RWPE2 (cell line): Measurements from ENCODE around the gene AGMO.
"Not testable (repeated sequence)": the region's sequence is repeated elsewhere in the genome, so short reads cannot be mapped to it uniquely, and the experiment has no call there.

Experiments used
- ATAC-seq: fragments of 200-7000 bp; cut with Tn5 transposase; 3 replicates; pipeline ENCODE4 v1.9.1; 2021; ENCODE audit warnings: low read depth
- DNase-seq: peaks from one replicate; pipeline ENCODE4 v3.0.0-alpha.2; 2020; ENCODE audit warnings: low spot score
- H3K27ac ChIP-seq: fragments of 450-650 bp; 2 replicates; pipeline ENCODE4 v1.5.1; 2017; ENCODE audit warnings: mild to moderate bottlenecking; ENCODE audit not compliant: poor library complexity, severe bottlenecking
- H3K27me3 ChIP-seq: fragments of 250-450 bp; sonication (Bioruptor Pico); 2 replicates; pipeline ENCODE4 v1.5.1; 2021; ENCODE audit warnings: mild to moderate bottlenecking, moderate library complexity; ENCODE audit not compliant: insufficient read depth, poor library complexity, severe bottlenecking
- H3K36me3 ChIP-seq: fragments of 250-450 bp; sonication (Bioruptor Pico); 2 replicates; pipeline ENCODE4 v1.5.1; 2020; ENCODE audit warnings: low read depth, mild to moderate bottlenecking, moderate library complexity
- H3K4me1 ChIP-seq: fragments of 250-450 bp; sonication (Bioruptor Pico); 2 replicates; pipeline ENCODE4 v1.5.1; 2021; ENCODE audit warnings: mild to moderate bottlenecking, moderate library complexity; ENCODE audit not compliant: insufficient read depth, poor library complexity, severe bottlenecking
- H3K4me3 ChIP-seq: fragments of 250-450 bp; sonication (Bioruptor Pico); 2 replicates; pipeline ENCODE4 v1.5.1; 2021; ENCODE audit warnings: mild to moderate bottlenecking, moderate library complexity; ENCODE audit not compliant: severe bottlenecking
- H3K9me3 ChIP-seq: fragments of 250-450 bp; sonication (Bioruptor Pico); 2 replicates; pipeline ENCODE4 v1.5.1; 2021; ENCODE audit warnings: mild to moderate bottlenecking, moderate library complexity; ENCODE audit not compliant: severe bottlenecking
- TF ChIP-seq, protein P1 (sequence below): fragments of 450-650 bp; IDR thresholded peaks from one replicate; pipeline ENCODE4 v1.5.1; 2017; ENCODE audit warnings: mild to moderate bottlenecking, moderate library complexity; ENCODE audit not compliant: poor library complexity, severe bottlenecking

The AGMO gene

DNA sequence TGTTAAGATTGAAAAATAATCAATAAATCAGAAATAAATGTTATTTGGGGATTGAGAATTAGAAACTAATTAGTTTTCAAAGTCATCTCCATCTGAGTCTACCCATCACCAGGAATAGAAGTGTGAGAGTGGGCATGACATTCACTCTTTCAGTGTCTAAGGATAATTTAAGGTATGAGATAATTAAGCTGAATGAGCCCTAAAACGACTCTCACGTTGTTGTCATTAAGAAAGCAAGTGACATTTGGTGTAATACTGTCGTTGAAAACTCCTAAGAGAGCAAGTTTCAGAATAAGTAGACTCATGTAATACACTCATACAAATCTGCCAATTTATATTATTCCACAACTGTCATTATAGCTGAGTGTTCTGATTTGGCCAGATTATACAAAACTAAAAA, 7.1 kb downstream of the AGMO start:
- no peak for DNase-seq
- H3K36me3 ChIP-seq: no peaks in the 10 kb centered on the region
- H3K9me3 ChIP-seq: no peaks in the 10 kb centered on the region
- H3K27me3 ChIP-seq: no peaks in the 10 kb centered on the region
- H3K4me1 ChIP-seq: peaks cover 24% of the 10 kb centered on the region
- peak overlapping the region; percentile 67 for H3K27ac ChIP-seq
- TF ChIP-seq, protein P1, sequence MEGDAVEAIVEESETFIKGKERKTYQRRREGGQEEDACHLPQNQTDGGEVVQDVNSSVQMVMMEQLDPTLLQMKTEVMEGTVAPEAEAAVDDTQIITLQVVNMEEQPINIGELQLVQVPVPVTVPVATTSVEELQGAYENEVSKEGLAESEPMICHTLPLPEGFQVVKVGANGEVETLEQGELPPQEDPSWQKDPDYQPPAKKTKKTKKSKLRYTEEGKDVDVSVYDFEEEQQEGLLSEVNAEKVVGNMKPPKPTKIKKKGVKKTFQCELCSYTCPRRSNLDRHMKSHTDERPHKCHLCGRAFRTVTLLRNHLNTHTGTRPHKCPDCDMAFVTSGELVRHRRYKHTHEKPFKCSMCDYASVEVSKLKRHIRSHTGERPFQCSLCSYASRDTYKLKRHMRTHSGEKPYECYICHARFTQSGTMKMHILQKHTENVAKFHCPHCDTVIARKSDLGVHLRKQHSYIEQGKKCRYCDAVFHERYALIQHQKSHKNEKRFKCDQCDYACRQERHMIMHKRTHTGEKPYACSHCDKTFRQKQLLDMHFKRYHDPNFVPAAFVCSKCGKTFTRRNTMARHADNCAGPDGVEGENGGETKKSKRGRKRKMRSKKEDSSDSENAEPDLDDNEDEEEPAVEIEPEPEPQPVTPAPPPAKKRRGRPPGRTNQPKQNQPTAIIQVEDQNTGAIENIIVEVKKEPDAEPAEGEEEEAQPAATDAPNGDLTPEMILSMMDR: no peak
- no peak for ATAC-seq
- H3K4me3 ChIP-seq: no peak overlapping the region

DNA sequence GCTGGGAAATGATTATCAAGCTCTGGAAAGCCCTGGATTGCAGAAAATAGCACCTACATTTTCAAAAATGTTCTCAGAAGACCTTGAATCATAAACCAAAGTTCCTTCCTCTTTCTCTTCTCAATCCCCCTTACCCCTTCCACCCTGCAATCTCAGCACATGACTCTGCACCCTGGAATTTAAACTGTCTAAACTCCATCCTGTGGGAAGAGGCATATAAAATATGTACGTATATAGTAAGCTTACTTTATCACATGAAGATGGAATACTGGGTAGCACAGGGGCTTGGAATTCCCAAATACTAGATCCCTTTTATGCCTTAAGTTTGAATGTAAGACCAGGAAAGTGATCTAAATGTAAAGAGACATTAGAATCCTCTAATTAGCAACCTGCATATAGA, 7.7 kb downstream of the AGMO start:
- DNase-seq (no peak), ATAC-seq (peak; percentile 73)
- no peak overlapping the region for H3K4me3 ChIP-seq
- no peaks in the 10 kb centered on the region for H3K36me3 ChIP-seq
- TF ChIP-seq, protein P1: no peak
- peak overlapping the region; percentile 67 for H3K27ac ChIP-seq
- peaks cover 24% of the 10 kb centered on the region for H3K4me1 ChIP-seq
- no peaks in the 10 kb centered on the region for H3K9me3 ChIP-seq
- H3K27me3 ChIP-seq: no peaks in the 10 kb centered on the region

DNA sequence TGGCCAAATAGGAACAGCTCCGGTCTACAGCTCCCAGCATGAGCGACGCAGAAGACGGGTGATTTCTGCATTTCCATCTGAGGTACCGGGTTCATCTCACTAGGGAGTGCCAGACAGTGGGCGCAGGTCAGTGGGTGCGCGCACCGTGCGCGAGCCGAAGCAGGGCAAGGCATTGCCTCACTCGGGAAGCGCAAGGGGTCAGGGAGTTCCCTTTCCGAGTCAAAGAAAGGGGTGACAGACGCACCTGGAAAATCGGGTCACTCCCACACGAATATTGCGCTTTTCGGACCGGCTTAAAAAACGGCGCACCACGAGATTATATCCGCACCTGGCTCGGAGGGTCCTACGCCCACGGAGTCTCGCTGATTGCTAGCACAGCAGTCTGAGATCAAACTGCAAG, 14.5 kb downstream of the AGMO start:
- H3K27ac ChIP-seq, H3K4me3 ChIP-seq, H3K4me1 ChIP-seq, H3K9me3 ChIP-seq, ATAC-seq, DNase-seq, H3K27me3 ChIP-seq, H3K36me3 ChIP-seq: not testable (repeated sequence)

DNA sequence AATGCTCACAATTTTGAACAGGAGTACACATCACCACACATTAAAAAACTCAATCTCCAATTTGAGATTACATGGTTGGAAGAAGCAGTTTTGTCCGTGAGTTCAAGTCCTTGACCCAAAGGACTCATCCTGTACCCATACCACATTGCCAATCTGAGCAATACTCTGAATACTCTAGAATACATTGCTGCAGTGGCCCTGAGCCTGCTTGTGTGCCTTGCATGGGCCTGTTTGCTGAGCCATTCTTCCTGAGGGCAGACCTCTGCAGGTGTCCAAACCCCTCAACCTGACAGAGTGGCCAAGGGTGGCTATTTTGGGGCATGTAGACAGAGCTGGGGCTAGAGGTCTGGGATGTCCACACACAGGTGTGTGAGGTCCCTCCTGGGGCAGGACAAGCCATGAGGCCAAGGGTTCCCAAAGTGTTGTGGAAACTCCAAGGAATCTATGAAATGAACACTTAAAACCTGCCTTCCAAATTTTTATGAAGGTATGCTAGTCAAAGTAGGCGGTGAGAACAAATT, 15.5 kb downstream of the AGMO start:
- H3K27ac ChIP-seq: no peak overlapping the region
- H3K9me3 ChIP-seq: no peaks in the 10 kb centered on the region
- ATAC-seq (no peak), DNase-seq (no peak)
- no peaks in the 10 kb centered on the region for H3K36me3 ChIP-seq
- TF ChIP-seq, protein P1: no peak
- H3K27me3 ChIP-seq: no peaks in the 10 kb centered on the region
- no peak overlapping the region for H3K4me3 ChIP-seq
- no peaks in the 10 kb centered on the region for H3K4me1 ChIP-seq

DNA sequence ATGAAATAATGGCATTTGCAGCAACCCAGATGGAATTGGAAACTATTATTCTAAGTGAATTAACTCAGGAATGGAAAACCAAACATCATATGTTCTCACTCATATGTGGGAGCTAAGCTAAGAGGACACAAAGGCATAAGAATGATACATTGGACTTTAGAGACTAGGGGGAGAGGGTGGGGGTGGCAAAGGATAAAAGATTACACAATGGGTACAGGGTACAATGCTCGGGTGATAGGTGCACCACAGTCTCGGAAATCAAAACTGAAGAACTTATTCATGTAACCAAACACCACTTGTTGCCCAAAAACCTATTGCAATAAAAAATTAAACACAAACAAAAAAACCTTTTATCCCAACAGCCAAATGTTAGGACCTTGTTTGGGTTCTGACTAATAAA, 17.8 kb downstream of the AGMO start:
- TF ChIP-seq, protein P1: no peak
- H3K27me3 ChIP-seq: no peaks in the 10 kb centered on the region
- ATAC-seq: no peak

More for the DNA sequence above, 17.8 kb downstream of the AGMO start:
- Histone ChIP-seq H3K4me3 (no peak overlapping the region), H3K36me3 (no peaks in the 10 kb centered on the region), H3K9me3 (no peaks in the 10 kb centered on the region), H3K4me1 (no peaks in the 10 kb centered on the region), H3K27ac (no peak overlapping the region)
- no peak for DNase-seq
